Measurements from ENCODE around the gene BRCC3. TPM values are rescaled to one million over a fixed set of nuclear protein-coding genes. Genes with fewer than 3 reads are reported as not detected.

BRCC3 gene
- total and polyA plus RNA-seq, 2 of the 13 experiments (the other 11 are each of a cell fraction or from before 2014, with no cell fraction given) = 19.8 to 24.3 TPM

DNA sequence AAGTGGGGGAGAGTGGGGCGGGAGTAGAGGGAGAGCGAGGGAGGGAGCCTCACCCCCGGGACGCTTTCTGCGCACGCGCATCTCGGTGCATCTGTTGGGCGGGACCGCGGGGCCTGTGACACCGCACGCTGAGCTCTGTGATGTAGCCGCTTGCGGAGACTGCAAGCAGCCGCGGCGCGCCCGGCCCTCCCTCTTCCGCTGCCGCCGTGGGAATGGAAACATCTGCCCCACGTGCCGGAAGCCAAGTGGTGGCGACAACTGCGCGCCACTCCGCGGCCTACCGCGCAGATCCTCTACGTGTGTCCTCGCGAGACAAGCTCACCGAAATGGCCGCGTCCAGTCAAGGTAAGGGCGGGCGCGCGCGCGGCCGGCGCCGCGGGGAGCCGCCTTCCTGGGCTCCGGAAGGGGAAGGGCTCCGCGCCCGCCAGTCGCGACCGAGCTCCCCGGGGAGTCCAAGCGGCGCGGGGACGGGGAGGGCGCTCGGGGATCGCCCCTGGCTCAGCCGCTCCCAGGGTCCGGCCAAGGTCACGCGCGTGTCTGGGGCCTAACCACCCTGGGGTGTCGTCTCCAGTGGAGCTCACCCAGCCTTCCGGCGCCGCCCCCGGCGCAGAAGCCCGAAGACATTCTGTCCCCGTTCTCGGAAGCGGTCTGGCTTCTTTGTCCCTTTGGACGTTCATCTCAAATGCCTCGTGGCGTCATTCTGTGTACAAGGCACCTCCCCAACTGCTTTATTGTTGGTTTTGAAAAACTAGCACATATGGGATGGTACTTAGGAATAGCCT is 44.4 kb upstream of the BRCC3 start, which contains the start of gene FUNDC2 (continued):
- TF ChIP-seq, protein P1, sequence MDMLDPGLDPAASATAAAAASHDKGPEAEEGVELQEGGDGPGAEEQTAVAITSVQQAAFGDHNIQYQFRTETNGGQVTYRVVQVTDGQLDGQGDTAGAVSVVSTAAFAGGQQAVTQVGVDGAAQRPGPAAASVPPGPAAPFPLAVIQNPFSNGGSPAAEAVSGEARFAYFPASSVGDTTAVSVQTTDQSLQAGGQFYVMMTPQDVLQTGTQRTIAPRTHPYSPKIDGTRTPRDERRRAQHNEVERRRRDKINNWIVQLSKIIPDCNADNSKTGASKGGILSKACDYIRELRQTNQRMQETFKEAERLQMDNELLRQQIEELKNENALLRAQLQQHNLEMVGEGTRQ (IDR thresholded peaks at IDR 0.05; ENCODE audit: low read depth, low read length) = peak; percentile 27; the same call in 1 of the 2 replicates
- TF ChIP-seq, protein P1 (CRISPR knock-in tag; IDR thresholded peaks at IDR 0.05; ENCODE audit: borderline replicate concordance) = peak; percentile 56; the same call in 1 of the 2 replicates
- TF ChIP-seq TERF1 (CRISPR knock-in tag; IDR thresholded peaks at IDR 0.05) (no peak), ZNF225 (CRISPR knock-in tag; IDR thresholded peaks at IDR 0.05) (no peak), ZNF138 (CRISPR knock-in tag; IDR thresholded peaks at IDR 0.05; ENCODE audit: low read depth) (no peak), ZFY (CRISPR knock-in tag; IDR thresholded peaks at IDR 0.05) (peak; percentile 78), SAP130 (CRISPR knock-in tag; IDR thresholded peaks at IDR 0.05; ENCODE audit: low read depth) (peak; percentile 59), ZNF33A (CRISPR knock-in tag; IDR thresholded peaks at IDR 0.05; ENCODE audit: borderline replicate concordance) (no peak), RFX3 (CRISPR knock-in tag; IDR thresholded peaks at IDR 0.05) (no peak), MTA1 (CRISPR knock-in tag; IDR thresholded peaks at IDR 0.05; ENCODE audit: borderline replicate concordance) (peak; percentile 41; the same call in 1 of the 2 replicates), ZFX (CRISPR knock-in tag; IDR thresholded peaks at IDR 0.05; ENCODE audit: low read depth) (peak; percentile 81), KAT8 (CRISPR knock-in tag; IDR thresholded peaks at IDR 0.05) (peak; percentile 29; the same call in 1 of the 2 replicates), SMARCE1 (IDR thresholded peaks at IDR 0.05; ENCODE audit: borderline replicate concordance) (no peak), SRY (CRISPR knock-in tag; IDR thresholded peaks at IDR 0.05) (0 out of 2 replicates have a peak, but pooled peaks have one; percentile 65), NFE2 (CRISPR knock-in tag; IDR thresholded peaks at IDR 0.05) (no peak), HNRNPLL (IDR thresholded peaks at IDR 0.05; ENCODE audit: low read depth, low read length, poor library complexity, severe bottlenecking) (peak; percentile 75), MED13 (CRISPR knock-in tag; IDR thresholded peaks at IDR 0.05) (no peak), MBD4 (IDR thresholded peaks at IDR 0.05; ENCODE audit: borderline replicate concordance, low read length) (no peak), ZNF800 (CRISPR knock-in tag; IDR thresholded peaks at IDR 0.05) (no peak), ZIK1 (CRISPR knock-in tag; IDR thresholded peaks at IDR 0.05; ENCODE audit: borderline replicate concordance, low read depth) (no peak)
- TF ChIP-seq, protein P2, sequence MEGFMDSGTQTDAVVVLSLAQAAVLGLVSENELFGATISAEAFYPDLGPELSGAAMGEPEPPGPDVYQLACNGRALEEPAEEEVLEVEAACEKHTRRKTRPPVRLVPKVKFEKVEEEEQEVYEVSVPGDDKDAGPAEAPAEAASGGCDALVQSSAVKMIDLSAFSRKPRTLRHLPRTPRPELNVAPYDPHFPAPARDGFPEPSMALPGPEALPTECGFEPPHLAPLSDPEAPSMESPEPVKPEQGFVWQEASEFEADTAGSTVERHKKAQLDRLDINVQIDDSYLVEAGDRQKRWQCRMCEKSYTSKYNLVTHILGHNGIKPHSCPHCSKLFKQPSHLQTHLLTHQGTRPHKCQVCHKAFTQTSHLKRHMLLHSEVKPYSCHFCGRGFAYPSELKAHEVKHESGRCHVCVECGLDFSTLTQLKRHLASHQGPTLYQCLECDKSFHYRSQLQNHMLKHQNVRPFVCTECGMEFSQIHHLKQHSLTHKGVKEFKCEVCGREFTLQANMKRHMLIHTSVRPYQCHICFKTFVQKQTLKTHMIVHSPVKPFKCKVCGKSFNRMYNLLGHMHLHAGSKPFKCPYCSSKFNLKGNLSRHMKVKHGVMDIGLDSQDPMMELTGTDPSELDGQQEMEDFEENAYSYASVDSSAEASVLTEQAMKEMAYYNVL (CRISPR knock-in tag; IDR thresholded peaks at IDR 0.05; ENCODE audit: borderline replicate concordance) = no peak
- TF ChIP-seq, protein P3, sequence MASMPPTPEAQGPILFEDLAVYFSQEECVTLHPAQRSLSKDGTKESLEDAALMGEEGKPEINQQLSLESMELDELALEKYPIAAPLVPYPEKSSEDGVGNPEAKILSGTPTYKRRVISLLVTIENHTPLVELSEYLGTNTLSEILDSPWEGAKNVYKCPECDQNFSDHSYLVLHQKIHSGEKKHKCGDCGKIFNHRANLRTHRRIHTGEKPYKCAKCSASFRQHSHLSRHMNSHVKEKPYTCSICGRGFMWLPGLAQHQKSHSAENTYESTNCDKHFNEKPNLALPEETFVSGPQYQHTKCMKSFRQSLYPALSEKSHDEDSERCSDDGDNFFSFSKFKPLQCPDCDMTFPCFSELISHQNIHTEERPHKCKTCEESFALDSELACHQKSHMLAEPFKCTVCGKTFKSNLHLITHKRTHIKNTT (CRISPR knock-in tag; IDR thresholded peaks at IDR 0.05) = no peak

Data from HepG2 (cell line).